PC-3 (cell line): ENCODE measurements around the gene FOXR1.

ENCODE experiments used
- EZH2 ChIP-seq: fragments of 300-600 bp; sonication (generic); IDR thresholded peaks from one replicate; pipeline ENCODE4 v1.6.1; 2017; ENCODE audit warnings: antibody characterized with exemption, mild to moderate bottlenecking, low read length; ENCODE audit not compliant: unreplicated experiment
- EZH2phosphoT487 ChIP-seq: fragments of 300-600 bp; sonication (generic); IDR thresholded peaks from 2 replicates; pipeline ENCODE4 v1.6.1; 2018; ENCODE audit warnings: mild to moderate bottlenecking, antibody characterized with exemption, low read length, borderline replicate concordance
- TF ChIP-seq, protein P1 (sequence below): fragments of 300-600 bp; sonication (generic); conservative IDR thresholded peaks from 2 replicates; pipeline ENCODE4 v1.5.1; 2017; ENCODE audit warnings: antibody characterized with exemption, low read depth, mild to moderate bottlenecking, low read length

DNA sequence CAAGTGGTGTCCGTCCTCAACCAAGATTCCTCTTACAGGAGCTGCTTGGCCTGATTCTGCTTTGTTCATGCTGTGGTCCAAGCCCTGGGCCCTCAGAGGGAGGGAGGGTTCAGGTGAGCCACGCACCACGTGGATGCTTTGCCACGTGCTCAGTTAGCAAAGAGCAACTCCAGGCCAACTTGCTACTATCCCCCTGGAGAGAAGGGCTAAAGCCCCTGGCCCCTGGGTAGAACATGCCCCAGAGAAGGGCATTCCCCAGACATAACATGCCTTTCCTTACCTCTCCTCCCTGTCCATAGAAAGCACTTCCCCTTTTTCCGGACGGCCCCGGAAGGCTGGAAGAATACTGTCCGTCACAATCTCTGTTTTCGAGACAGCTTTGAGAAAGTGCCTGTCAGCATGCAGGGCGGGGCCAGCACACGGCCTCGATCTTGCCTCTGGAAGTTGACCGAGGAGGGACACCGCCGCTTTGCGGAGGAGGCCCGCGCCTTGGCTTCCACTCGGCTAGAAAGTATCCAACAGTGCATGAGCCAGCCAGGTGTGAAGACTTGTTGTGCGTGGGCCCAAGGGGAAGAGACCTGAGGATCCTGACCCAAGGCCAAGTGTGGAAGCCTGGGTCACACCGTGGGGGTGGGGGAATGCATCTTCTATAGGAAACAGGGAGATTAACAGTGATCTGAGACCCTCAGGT lies 8.8 kb downstream of the FOXR1 start:
- TF ChIP-seq EZH2 (no peak), EZH2phosphoT487 (no peak)
- TF ChIP-seq, protein P1, sequence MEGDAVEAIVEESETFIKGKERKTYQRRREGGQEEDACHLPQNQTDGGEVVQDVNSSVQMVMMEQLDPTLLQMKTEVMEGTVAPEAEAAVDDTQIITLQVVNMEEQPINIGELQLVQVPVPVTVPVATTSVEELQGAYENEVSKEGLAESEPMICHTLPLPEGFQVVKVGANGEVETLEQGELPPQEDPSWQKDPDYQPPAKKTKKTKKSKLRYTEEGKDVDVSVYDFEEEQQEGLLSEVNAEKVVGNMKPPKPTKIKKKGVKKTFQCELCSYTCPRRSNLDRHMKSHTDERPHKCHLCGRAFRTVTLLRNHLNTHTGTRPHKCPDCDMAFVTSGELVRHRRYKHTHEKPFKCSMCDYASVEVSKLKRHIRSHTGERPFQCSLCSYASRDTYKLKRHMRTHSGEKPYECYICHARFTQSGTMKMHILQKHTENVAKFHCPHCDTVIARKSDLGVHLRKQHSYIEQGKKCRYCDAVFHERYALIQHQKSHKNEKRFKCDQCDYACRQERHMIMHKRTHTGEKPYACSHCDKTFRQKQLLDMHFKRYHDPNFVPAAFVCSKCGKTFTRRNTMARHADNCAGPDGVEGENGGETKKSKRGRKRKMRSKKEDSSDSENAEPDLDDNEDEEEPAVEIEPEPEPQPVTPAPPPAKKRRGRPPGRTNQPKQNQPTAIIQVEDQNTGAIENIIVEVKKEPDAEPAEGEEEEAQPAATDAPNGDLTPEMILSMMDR, result no peak
